Measurements from ENCODE around the gene AQP1. TPM values are rescaled to one million over a fixed set of nuclear protein-coding genes. Genes with fewer than 3 reads are reported as not detected.

Gene AQP1
- total and polyA plus RNA-seq, 4 donors = 8.9 to 76.3 (median 23.5) TPM

DNA sequence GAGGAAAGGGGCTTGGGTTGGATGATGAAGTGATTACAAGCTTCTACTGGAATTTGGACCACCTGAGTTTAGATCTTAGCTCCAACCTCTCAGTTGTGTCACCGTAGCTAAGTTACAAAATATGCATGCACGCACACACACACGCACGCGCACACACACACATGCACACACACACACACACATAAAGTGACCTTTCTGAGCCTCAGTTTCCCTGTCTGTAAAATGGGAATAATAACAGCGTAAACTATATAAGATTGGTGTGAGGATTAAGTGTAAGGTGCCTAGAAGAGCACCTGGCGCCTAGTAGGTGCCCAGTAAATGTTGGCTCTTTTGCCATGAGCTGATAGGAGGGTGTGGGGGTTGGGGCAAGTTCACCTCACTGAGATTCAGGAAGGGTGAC, 12.6 kb upstream of the AQP1 start:
- Histone ChIP-seq H3K9ac (ENCODE audit: low read depth in 1 of 2, low read length in 2 of 2) (no peak overlapping the region), H3K4me1 (ENCODE audit: control insufficient read depth in 4 of 4, insufficient read depth in 4 of 4, low read length in 3 of 4) (peaks cover 3 to 16% (median 12%) of the 10 kb centered on the region in 4 donors), H3K36me3 (ENCODE audit: control insufficient read depth in 4 of 4, insufficient read depth in 3 of 4, low read depth in 1 of 4, low read length in 3 of 4) (no peaks in the 10 kb centered on the region), H3K27ac (ENCODE audit: low read depth in 1 of 2, low read length in 2 of 2) (no peak overlapping the region), H3K9me3 (ENCODE audit: control insufficient read depth in 4 of 4, low read length in 3 of 4) (no peaks in the 10 kb centered on the region), H3K4me3 (ENCODE audit: low read depth in 1 of 3, low read length in 3 of 3) (no peak overlapping the region), H3K27me3 (ENCODE audit: control insufficient read depth in 4 of 4, insufficient read depth in 4 of 4, low read length in 3 of 4) (no peaks in the 10 kb centered on the region)
- TF ChIP-seq RAD21 (IDR thresholded peaks at IDR 0.05) = no peak
- no peak for TF ChIP-seq GABPA (IDR thresholded peaks at IDR 0.05 in 1 of 2, conservative IDR thresholded peaks at IDR 0.05 in 1 of 2)
- no peak for TF ChIP-seq FOXA1 (IDR thresholded peaks at IDR 0.05)
- no peak for DNase-seq (ENCODE audit: low spot score)
- WGBS = 96% methylated on average over 7 of the region's 7 CpGs

DNA sequence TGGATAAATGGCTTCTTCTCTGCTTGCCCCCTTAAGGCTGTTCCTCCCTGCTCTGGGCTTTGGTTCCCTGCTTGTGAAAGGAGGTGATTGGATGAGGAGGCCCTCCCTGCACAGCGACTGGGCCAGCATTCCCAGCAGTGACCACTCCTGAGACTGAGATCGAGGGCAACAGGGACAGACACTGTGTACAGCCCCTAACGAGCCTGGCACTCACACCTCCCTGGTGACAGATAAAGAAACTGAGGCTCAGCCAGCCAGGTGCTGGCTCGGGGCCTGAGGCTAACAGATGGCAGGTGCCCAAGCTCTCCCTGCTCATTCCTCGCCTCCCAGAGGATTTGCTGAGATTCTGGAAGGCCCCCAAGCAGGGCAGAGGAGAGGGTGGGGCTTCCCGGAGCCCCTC, 12.0 kb upstream of the AQP1 start:
- no peak overlapping the region for H3K9ac ChIP-seq (ENCODE audit: low read depth in 1 of 2, low read length in 2 of 2)
- H3K4me3 ChIP-seq (ENCODE audit: low read depth in 1 of 3, low read length in 3 of 3) = no peak overlapping the region
- no peaks in the 10 kb centered on the region for H3K36me3 ChIP-seq (ENCODE audit: control insufficient read depth in 4 of 4, insufficient read depth in 3 of 4, low read depth in 1 of 4, low read length in 3 of 4)
- DNase-seq (ENCODE audit: low spot score) = no peak
- H3K27me3 ChIP-seq (ENCODE audit: control insufficient read depth in 4 of 4, insufficient read depth in 4 of 4, low read length in 3 of 4) = no peaks in the 10 kb centered on the region
- no peak overlapping the region for H3K27ac ChIP-seq (ENCODE audit: low read depth in 1 of 2, low read length in 2 of 2)
- TF ChIP-seq HNF4A (conservative IDR thresholded peaks at IDR 0.05) (no peak), FOXA2 (IDR thresholded peaks at IDR 0.05) (no peak), EGR1 (IDR thresholded peaks at IDR 0.05; ENCODE audit: low read depth in 2 of 2) (no peak), YY1 (IDR thresholded peaks at IDR 0.05) (no peak), TAF1 (conservative IDR thresholded peaks at IDR 0.05) (no peak), FOXA1 (IDR thresholded peaks at IDR 0.05) (no peak), SP1 (IDR thresholded peaks at IDR 0.05) (no peak), GABPA (IDR thresholded peaks at IDR 0.05 in 1 of 2, conservative IDR thresholded peaks at IDR 0.05 in 1 of 2) (no peak), HNF4G (IDR thresholded peaks at IDR 0.05) (no peak), NR2F2 (IDR thresholded peaks at IDR 0.05) (no peak), JUND (IDR thresholded peaks at IDR 0.05) (no peak), RAD21 (IDR thresholded peaks at IDR 0.05) (no peak)
- TF ChIP-seq, protein P1, sequence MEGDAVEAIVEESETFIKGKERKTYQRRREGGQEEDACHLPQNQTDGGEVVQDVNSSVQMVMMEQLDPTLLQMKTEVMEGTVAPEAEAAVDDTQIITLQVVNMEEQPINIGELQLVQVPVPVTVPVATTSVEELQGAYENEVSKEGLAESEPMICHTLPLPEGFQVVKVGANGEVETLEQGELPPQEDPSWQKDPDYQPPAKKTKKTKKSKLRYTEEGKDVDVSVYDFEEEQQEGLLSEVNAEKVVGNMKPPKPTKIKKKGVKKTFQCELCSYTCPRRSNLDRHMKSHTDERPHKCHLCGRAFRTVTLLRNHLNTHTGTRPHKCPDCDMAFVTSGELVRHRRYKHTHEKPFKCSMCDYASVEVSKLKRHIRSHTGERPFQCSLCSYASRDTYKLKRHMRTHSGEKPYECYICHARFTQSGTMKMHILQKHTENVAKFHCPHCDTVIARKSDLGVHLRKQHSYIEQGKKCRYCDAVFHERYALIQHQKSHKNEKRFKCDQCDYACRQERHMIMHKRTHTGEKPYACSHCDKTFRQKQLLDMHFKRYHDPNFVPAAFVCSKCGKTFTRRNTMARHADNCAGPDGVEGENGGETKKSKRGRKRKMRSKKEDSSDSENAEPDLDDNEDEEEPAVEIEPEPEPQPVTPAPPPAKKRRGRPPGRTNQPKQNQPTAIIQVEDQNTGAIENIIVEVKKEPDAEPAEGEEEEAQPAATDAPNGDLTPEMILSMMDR (IDR thresholded peaks at IDR 0.05; ENCODE audit: low read depth, low read length, missing input control) = no peak
- TF ChIP-seq, protein P2, sequence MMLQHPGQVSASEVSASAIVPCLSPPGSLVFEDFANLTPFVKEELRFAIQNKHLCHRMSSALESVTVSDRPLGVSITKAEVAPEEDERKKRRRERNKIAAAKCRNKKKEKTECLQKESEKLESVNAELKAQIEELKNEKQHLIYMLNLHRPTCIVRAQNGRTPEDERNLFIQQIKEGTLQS (IDR thresholded peaks at IDR 0.05) = no peak
- TF ChIP-seq, protein P3, sequence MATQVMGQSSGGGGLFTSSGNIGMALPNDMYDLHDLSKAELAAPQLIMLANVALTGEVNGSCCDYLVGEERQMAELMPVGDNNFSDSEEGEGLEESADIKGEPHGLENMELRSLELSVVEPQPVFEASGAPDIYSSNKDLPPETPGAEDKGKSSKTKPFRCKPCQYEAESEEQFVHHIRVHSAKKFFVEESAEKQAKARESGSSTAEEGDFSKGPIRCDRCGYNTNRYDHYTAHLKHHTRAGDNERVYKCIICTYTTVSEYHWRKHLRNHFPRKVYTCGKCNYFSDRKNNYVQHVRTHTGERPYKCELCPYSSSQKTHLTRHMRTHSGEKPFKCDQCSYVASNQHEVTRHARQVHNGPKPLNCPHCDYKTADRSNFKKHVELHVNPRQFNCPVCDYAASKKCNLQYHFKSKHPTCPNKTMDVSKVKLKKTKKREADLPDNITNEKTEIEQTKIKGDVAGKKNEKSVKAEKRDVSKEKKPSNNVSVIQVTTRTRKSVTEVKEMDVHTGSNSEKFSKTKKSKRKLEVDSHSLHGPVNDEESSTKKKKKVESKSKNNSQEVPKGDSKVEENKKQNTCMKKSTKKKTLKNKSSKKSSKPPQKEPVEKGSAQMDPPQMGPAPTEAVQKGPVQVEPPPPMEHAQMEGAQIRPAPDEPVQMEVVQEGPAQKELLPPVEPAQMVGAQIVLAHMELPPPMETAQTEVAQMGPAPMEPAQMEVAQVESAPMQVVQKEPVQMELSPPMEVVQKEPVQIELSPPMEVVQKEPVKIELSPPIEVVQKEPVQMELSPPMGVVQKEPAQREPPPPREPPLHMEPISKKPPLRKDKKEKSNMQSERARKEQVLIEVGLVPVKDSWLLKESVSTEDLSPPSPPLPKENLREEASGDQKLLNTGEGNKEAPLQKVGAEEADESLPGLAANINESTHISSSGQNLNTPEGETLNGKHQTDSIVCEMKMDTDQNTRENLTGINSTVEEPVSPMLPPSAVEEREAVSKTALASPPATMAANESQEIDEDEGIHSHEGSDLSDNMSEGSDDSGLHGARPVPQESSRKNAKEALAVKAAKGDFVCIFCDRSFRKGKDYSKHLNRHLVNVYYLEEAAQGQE (IDR thresholded peaks at IDR 0.05) = no peak
- TF ChIP-seq, protein P4, sequence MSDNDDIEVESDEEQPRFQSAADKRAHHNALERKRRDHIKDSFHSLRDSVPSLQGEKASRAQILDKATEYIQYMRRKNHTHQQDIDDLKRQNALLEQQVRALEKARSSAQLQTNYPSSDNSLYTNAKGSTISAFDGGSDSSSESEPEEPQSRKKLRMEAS (IDR thresholded peaks at IDR 0.05) = no peak
- TF ChIP-seq, protein P5, sequence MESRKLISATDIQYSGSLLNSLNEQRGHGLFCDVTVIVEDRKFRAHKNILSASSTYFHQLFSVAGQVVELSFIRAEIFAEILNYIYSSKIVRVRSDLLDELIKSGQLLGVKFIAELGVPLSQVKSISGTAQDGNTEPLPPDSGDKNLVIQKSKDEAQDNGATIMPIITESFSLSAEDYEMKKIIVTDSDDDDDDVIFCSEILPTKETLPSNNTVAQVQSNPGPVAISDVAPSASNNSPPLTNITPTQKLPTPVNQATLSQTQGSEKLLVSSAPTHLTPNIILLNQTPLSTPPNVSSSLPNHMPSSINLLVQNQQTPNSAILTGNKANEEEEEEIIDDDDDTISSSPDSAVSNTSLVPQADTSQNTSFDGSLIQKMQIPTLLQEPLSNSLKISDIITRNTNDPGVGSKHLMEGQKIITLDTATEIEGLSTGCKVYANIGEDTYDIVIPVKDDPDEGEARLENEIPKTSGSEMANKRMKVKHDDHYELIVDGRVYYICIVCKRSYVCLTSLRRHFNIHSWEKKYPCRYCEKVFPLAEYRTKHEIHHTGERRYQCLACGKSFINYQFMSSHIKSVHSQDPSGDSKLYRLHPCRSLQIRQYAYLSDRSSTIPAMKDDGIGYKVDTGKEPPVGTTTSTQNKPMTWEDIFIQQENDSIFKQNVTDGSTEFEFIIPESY (IDR thresholded peaks at IDR 0.05) = no peak
- H3K9me3 ChIP-seq (ENCODE audit: control insufficient read depth in 4 of 4, low read length in 3 of 4) = no peaks in the 10 kb centered on the region
- peaks cover 3 to 16% (median 11%) of the 10 kb centered on the region in 4 donors for H3K4me1 ChIP-seq (ENCODE audit: control insufficient read depth in 4 of 4, insufficient read depth in 4 of 4, low read length in 3 of 4)
- WGBS = 77% methylated on average over 6 of the region's 6 CpGs
